GM23248 (cell line): Measurements from ENCODE around the gene FTL. TPM values are rescaled to one million over a fixed set of nuclear protein-coding genes. Genes with fewer than 3 reads are reported as not detected.

Experiments
- DNase-seq: peaks from one replicate; pipeline ENCODE4 v3.0.0-alpha.2; 2015
- H2AFZ ChIP-seq: fragments of 200-600 bp; sonication (generic); 2 replicates; pipeline ENCODE4 v1.6.1; 2016; ENCODE audit warnings: antibody characterized with exemption
- H3F3A ChIP-seq: fragments of 200-600 bp; sonication (generic); 2 replicates; pipeline ENCODE4 v1.6.1; 2016; ENCODE audit warnings: mild to moderate bottlenecking, antibody characterized with exemption, mixed run types; ENCODE audit not compliant: insufficient read depth
- H3K27ac ChIP-seq: fragments of 200-600 bp; sonication (generic); 2 replicates; pipeline ENCODE4 v1.5.1; 2016; ENCODE audit warnings: mild to moderate bottlenecking
- H3K27me3 ChIP-seq: fragments of 200-600 bp; sonication (generic); replicated peaks from 2 replicates; pipeline ENCODE4 v1.6.1; 2016; ENCODE audit warnings: mild to moderate bottlenecking; ENCODE audit not compliant: insufficient read depth
- H3K36me3 ChIP-seq: fragments of 200-600 bp; sonication (generic); 2 replicates; pipeline ENCODE4 v1.6.1; 2016; ENCODE audit warnings: low read depth, mild to moderate bottlenecking
- H3K4me1 ChIP-seq: fragments of 200-600 bp; sonication (generic); 2 replicates; pipeline ENCODE4 v1.6.1; 2016; ENCODE audit warnings: mild to moderate bottlenecking; ENCODE audit not compliant: insufficient read depth
- H3K4me2 ChIP-seq: fragments of 200-600 bp; sonication (generic); one replicate; pipeline ENCODE4 v1.6.1; 2016; ENCODE audit warnings: mild to moderate bottlenecking; ENCODE audit not compliant: unreplicated experiment
- H3K4me3 ChIP-seq: fragments of 200-600 bp; sonication (generic); 2 replicates; pipeline ENCODE4 v1.5.1; 2016; ENCODE audit warnings: mild to moderate bottlenecking
- H3K79me2 ChIP-seq: fragments of 200-600 bp; sonication (generic); 2 replicates; pipeline ENCODE4 v1.6.1; 2016; ENCODE audit warnings: mild to moderate bottlenecking; ENCODE audit not compliant: insufficient read depth
- H3K9ac ChIP-seq: fragments of 200-600 bp; sonication (generic); 2 replicates; pipeline ENCODE4 v1.6.1; 2016; ENCODE audit warnings: mild to moderate bottlenecking
- H3K9me2 ChIP-seq: fragments of 200-600 bp; sonication (generic); 2 replicates; pipeline ENCODE4 v1.6.1; 2016; ENCODE audit warnings: mixed run types, mild to moderate bottlenecking, moderate library complexity; ENCODE audit not compliant: insufficient read depth
- H3K9me3 ChIP-seq: fragments of 200-600 bp; sonication (generic); one replicate; pipeline ENCODE4 v1.6.1; 2017; ENCODE audit warnings: low read depth
- H4K20me1 ChIP-seq: fragments of 200-600 bp; sonication (generic); 2 replicates; pipeline ENCODE4 v1.6.0; 2016; ENCODE audit not compliant: insufficient read depth
- EZH2 ChIP-seq: fragments of 200-600 bp; sonication (generic); IDR thresholded peaks from 2 replicates; pipeline ENCODE4 v1.6.1; 2018; ENCODE audit warnings: antibody characterized with exemption, mild to moderate bottlenecking; ENCODE audit not compliant: insufficient read depth, poor library complexity, severe bottlenecking
- EZH2phosphoT487 ChIP-seq: fragments of 200-600 bp; sonication (generic); IDR thresholded peaks from 2 replicates; pipeline ENCODE4 v1.6.1; 2018; ENCODE audit warnings: antibody characterized with exemption, moderate library complexity, mild to moderate bottlenecking, low read depth; ENCODE audit not compliant: insufficient read depth
- WGBS, 2 experiments: methylation state at CpG; one replicate each; pipeline ENCODE4 v1.1.6; 2015 to 2017; ENCODE audit warnings: low lambda C conversion rate in 2 of 2, low coverage in 1 of 2; ENCODE audit errors: missing lambda C conversion rate in 2 of 2; 5-methylcytosine and 5-hydroxymethylcytosine counted together
- in situ Hi-C: fragments of 300-500 bp; cut with MboI; formaldehyde crosslinking; loops from 2 replicates; pipeline ENCODE4 v1.15.0; 2020
- polyA plus RNA-seq: library from polyadenylated mRNA; unstranded; fragments of >200 nt; fragmentation: Nextera tagmentation; extraction: Ambion mirVana; gene quantifications from 2 replicates; pipeline ENCODE4 v1.2.1, GENCODE V29; 2016
- total RNA-seq: library from RNA; depleted of rRNA; stranded (reverse); fragments of >200 nt; shearing (Covaris generic); gene quantifications from 2 replicates; pipeline ENCODE4 v1.2.3, GENCODE V29; 2014

Gene FTL
- total and polyA plus RNA-seq, 2 experiments from 2014 or later = 2,848 to 8,171 TPM

GRCh38 chr19:48970139-48970766 lies 5.1 kb downstream of the FTL start:
- H3K4me3 ChIP-seq = no peak overlapping the region
- H3K9me3 ChIP-seq = no peaks in the 10 kb centered on the region
- 95% methylated on average over 23 of the region's 23 CpGs for WGBS, 2 experiments
- TF ChIP-seq EZH2 = no peak
- TF ChIP-seq EZH2phosphoT487 = no peak
- H3F3A ChIP-seq = peaks cover 56% of the 10 kb centered on the region
- no peak for DNase-seq
- no peaks in the 10 kb centered on the region for H3K27me3 ChIP-seq
- H3K4me1 ChIP-seq = peaks cover 8% of the 10 kb centered on the region; the same call in 1 of the 2 replicates
- H3K27ac ChIP-seq = no peak overlapping the region
- in situ Hi-C loops = loop anchor here (10.0 kb wide), 1 partner anchor 175 kb away; no protein-coding TSS in a partner anchor
- H3K9me2 ChIP-seq = no peaks in the 10 kb centered on the region
- no peak overlapping the region for H2AFZ ChIP-seq
- no peak overlapping the region for H3K9ac ChIP-seq
- no peak overlapping the region for H3K4me2 ChIP-seq
- H4K20me1 ChIP-seq = peaks cover 12% of the 10 kb centered on the region; the same call in 1 of the 2 replicates
- H3K79me2 ChIP-seq = peaks cover 22% of the 10 kb centered on the region
- peaks cover 49% of the 10 kb centered on the region for H3K36me3 ChIP-seq

GRCh38 chr19:48970923-48971395 lies 5.8 kb downstream of the FTL start:
- Histone ChIP-seq H3K36me3 (peaks cover 50% of the 10 kb centered on the region), H3K79me2 (peaks cover 15% of the 10 kb centered on the region), H3F3A (peaks cover 51% of the 10 kb centered on the region), H3K9me2 (no peaks in the 10 kb centered on the region), H3K4me2 (no peak overlapping the region), H3K4me1 (peaks cover 8% of the 10 kb centered on the region; the same call in 1 of the 2 replicates), H4K20me1 (peaks cover 10% of the 10 kb centered on the region; the same call in 1 of the 2 replicates), H3K27ac (no peak overlapping the region), H2AFZ (no peak overlapping the region), H3K9me3 (no peaks in the 10 kb centered on the region), H3K9ac (no peak overlapping the region), H3K4me3 (no peak overlapping the region), H3K27me3 (no peaks in the 10 kb centered on the region)
- TF ChIP-seq EZH2phosphoT487 (no peak), EZH2 (no peak)
- 28 to 36% methylated on average over 19 of the region's 19 CpGs for WGBS, 2 experiments
- peak; percentile 83 for DNase-seq
- in situ Hi-C loops = loop anchor here (10.0 kb wide), 1 partner anchor 176 kb away; no protein-coding TSS in a partner anchor

GRCh38 chr19:48975947-48976847 lies 11.1 kb downstream of the FTL start:
- peaks cover 47% of the 10 kb centered on the region for H3K36me3 ChIP-seq
- WGBS, 2 experiments = 83 to 85% methylated on average over 13 of the region's 13 CpGs
- no peak overlapping the region for H3K4me3 ChIP-seq
- H3K9ac ChIP-seq = no peak overlapping the region
- no peaks in the 10 kb centered on the region for H3K27me3 ChIP-seq
- H3F3A ChIP-seq = peaks cover 27% of the 10 kb centered on the region
- no peaks in the 10 kb centered on the region for H4K20me1 ChIP-seq
- no peaks in the 10 kb centered on the region for H3K9me2 ChIP-seq
- H2AFZ ChIP-seq = no peak overlapping the region
- no peak overlapping the region for H3K27ac ChIP-seq
- H3K4me1 ChIP-seq = peaks cover 7% of the 10 kb centered on the region; the same call in 1 of the 2 replicates
- no peak for TF ChIP-seq EZH2phosphoT487
- no peaks in the 10 kb centered on the region for H3K79me2 ChIP-seq
- H3K9me3 ChIP-seq = no peaks in the 10 kb centered on the region
- H3K4me2 ChIP-seq = no peak overlapping the region
- in situ Hi-C loops = loop anchor here (10.0 kb wide), 1 partner anchor 181 kb away; no protein-coding TSS in a partner anchor
- peak; percentile 29 for DNase-seq

GRCh38 chr19:48977061-48977460 lies 12.0 kb downstream of the FTL start:
- Histone ChIP-seq H3K27ac (no peak overlapping the region), H3K9me2 (no peaks in the 10 kb centered on the region), H3K79me2 (no peaks in the 10 kb centered on the region), H3K9me3 (no peaks in the 10 kb centered on the region), H3K4me2 (no peak overlapping the region), H3K9ac (no peak overlapping the region), H3K27me3 (no peaks in the 10 kb centered on the region), H3F3A (peaks cover 22% of the 10 kb centered on the region), H3K4me1 (peaks cover 7% of the 10 kb centered on the region; the same call in 1 of the 2 replicates), H4K20me1 (no peaks in the 10 kb centered on the region), H2AFZ (no peak overlapping the region), H3K36me3 (peaks cover 53% of the 10 kb centered on the region), H3K4me3 (no peak overlapping the region)
- 86 to 95% methylated on average over 2 of the region's 2 CpGs for WGBS, 2 experiments
- no peak for TF ChIP-seq EZH2
- TF ChIP-seq EZH2phosphoT487 = no peak
- in situ Hi-C loops = loop anchor here (10.0 kb wide), 1 partner anchor 182 kb away; no protein-coding TSS in a partner anchor
- DNase-seq = no peak
